ENCODE data around the gene PTPRG.

Gene PTPRG

DNA sequence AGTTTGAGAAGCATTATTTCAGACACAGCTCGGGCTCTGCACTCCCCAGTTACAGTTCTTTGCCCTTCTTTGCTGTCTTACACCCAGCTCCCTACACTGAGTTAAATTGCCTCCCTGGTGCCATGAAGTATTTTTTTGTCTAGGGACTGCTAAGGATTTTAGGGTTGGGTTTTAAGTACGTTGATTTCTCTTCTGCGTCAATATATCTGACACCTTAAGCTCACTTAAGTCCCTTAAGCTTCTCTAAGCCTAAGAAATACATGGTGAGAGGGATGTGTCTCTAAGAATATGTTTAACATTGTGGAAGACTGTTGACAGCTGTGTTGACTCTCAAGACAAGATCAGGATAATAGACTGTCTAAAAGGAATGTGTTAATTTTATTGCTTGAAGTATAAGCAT, 400.5 kb downstream of the PTPRG start:
- no peak for DNase-seq (ENCODE audit: low spot score)

GRCh38 chr3:61964566-61964965, 403.2 kb downstream of the PTPRG start:
- DNase-seq (ENCODE audit: low spot score) = no peak

DNA sequence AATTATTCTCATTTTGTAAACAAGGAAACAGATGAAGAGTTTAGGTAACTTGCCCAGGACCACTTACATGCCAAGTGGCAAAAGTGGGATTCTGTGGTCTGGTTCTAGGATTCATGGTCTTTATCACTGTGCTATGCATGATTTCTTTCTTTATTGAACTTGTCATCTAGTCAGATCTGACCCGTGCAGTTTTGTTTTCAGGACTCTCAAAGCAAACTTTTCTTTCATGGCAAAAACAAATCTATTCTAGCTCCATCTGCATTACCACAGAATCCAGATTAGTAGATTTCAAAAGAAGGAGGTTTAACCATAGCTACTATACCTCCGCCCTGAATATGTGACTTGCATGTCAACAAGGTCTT, 404.4 kb downstream of the PTPRG start:
- DNase-seq (ENCODE audit: low spot score) = no peak

DNA sequence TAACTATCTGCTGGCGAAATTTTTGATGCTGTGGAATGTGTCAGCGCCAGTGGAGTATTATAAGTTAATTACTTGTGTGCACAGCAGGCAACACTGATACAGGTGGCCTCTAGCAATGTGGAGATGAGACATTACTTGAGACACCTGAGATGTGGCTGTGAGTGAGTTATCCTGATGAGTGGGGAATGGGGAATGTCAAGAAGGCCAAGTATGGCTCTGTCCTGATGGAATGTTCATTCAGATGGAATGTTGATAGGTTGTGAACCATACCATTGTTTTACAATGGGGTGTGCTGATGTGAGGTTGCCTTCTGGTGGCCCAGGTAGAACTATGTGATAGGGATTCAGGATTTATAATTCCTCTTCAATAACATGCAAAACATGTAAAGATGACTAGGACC, 404.8 kb downstream of the PTPRG start:
- no peak for DNase-seq (ENCODE audit: low spot score)

DNA sequence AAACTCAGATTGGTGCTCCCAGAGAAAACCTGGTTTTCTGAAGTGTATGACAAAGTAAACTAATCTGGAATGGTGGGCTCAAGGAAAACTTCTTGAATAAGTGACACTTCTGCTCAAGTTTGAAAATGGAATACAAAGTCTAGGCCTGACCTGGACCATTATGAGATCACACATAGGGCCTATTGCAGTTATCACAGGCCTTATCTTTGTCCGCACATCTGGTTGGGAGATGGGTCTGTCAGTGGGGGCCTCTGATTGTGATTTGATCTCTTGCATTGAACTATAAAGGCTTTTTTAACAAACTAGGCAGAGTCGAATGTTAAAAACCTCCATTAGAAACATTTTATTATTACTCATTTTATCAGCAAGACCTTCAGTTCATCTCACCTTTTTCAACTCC, 405.6 kb downstream of the PTPRG start:
- DNase-seq (ENCODE audit: low spot score) = no peak

DNA sequence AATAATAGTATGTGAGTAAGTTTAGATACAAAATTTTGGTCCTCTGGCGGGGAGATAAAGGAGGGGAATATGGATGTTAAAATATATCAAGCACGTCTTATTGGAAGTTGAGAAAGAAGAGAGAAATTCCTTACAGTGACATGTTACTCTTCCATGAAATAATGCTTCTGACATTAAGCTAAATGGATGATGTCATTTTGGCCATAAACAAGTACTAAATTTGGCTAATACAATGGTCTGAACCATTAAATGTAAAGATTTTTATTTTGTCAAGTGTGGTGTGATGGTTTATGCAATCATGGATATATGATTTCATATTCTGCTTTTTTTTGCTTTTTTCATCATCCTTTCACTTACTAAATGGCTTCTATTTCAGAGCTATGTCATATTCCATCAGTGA, 406.6 kb downstream of the PTPRG start:
- no peak for DNase-seq (ENCODE audit: low spot score)

DNA sequence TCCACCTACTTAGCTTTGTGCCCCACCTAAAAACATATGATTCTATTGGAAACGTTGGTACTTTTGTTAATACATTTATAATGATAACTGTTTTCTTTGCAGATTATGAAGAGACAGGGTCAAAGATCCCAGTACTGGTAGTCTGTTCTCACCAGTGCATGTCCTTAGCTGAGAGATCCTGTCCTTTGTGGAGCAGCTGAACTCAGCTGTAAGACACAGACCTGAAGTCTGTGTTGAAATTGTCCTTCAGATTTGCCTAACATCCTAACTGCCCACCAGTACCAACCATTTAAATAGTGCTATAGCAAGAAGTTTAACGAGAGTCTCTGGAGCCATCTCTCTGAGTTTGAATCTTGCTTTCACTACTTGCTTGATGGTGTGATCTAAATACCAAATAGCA, 413.3 kb downstream of the PTPRG start:
- DNase-seq (ENCODE audit: low spot score) = no peak

DNA sequence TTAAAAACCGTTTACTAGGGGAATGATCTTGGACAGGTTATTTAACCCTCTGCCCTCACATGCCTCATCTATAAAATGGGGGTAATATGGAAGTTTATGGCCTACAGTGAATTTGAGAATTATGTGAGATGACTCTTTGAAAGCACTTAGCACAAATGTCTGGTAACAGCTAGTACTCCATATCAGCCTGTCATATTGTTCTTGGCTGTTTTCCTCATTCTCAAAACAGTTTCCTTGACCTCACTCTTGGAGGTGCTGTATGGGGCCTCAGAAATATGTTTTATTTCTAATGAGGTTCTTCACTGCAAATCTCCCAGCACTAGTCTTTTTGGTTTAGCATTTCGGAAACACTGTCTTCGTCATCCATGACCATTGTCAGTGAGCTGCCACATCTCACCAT, 413.8 kb downstream of the PTPRG start:
- no peak for DNase-seq (ENCODE audit: low spot score)

DNA sequence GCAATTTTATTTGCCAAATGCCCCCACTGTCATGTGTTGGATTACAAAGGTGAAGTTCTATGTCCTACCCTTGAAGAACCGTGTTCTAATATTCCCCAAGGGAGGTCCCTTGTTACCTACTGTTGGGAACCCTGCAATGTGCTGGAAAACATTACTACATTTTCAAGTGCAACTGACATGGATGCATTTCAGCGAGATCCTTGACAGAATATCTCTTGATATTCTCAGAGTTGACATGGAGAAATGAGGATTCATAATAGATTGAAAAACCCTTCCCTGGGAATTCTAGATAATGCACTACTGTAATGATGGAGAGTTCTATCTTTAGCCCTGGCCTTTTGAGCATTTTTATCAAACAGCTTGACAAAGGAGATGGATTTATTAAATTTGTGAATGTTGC, 414.6 kb downstream of the PTPRG start:
- no peak for DNase-seq (ENCODE audit: low spot score)

DNA sequence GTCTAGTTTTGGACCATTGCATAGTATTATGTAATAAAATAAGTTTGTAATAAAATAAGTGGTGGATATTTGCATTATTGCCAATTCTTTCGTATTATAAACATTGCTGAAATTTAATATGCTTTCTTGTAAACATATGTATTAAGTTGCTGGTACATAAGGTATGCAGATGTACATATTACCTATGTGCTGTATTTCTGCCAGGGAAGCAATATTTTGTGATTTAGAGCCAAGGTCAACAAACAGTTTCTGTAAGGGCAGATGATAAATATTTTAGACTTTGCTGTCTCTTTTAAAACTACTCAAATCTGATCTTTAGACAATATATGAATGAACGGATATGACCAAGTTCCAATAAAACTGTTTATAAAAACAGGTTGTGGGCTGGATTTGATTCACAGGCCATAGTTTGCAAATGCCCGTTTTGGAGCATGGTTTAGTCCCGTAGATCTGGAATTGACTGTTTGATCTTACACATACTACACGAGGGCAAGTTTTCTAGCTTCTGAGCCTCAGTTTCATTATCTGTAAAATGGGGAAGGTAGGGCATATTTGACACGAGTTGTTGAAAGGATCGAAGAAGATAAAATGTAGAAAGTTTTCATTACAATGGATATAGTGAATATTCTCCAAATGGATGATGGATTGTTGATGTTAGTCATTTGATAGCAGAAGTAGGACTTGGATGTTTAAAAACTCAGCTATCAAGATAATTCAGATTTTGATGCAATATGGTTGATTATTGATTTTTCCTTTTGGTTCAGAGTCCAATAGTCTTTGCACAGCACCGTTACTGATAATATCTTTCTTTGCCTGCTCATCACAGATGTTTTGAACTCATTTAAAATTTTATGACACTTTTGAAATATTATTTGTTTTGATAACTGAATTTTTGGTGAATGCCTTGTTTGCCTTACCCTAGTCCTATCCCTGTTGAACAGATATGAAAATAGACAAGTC, 417.4 kb downstream of the PTPRG start:
- DNase-seq (ENCODE audit: low spot score) = no peak

DNA sequence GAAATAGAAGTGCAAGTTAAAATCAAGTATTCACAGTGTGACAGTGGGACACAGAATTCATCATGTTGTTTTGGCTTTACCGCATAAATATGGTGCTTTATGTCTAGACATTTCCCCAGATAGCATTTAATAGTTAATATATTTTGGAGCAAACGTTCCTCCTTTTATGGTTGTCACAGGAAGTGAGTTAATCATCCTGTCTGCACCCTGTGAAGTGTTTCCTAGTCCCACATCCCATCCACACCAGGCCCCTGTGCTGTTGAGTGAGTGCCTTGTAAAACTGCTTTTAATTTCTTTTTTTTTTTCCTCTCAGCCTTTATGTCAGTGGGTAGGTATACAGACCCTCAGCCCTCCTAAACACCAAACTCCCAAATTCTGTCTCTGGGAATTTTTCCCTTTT, 418.3 kb downstream of the PTPRG start:
- no peak for DNase-seq (ENCODE audit: low spot score)

GRCh38 chr3:61980041-61980440, 418.7 kb downstream of the PTPRG start:
- DNase-seq (ENCODE audit: low spot score) = no peak

- no peak for DNase-seq (ENCODE audit: low spot score)
These were observed 419.7 kb downstream of the PTPRG start for GRCh38 chr3:61981060-61981459.

DNA sequence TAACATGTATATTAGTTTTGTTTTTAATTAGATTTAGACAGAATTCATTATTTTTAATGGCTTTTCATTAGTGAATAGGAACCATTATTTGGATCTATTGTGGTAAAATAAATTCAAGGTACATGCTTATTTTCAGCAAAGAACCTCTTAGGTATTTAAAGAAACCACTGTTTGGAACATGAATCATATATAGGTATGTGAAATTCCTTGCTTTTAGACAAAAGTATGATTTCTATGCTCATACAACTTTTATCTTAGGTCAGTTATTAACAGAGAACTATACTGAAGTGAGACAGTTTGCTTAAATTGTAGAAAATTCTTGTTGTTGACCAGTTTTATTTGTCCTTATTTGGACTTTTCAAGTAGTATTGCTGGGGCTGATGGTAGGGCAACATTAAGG, 422.1 kb downstream of the PTPRG start:
- no peak for DNase-seq (ENCODE audit: low spot score)

GRCh38 chr3:61985020-61985419, 423.6 kb downstream of the PTPRG start:
- DNase-seq (ENCODE audit: low spot score) = no peak

DNA sequence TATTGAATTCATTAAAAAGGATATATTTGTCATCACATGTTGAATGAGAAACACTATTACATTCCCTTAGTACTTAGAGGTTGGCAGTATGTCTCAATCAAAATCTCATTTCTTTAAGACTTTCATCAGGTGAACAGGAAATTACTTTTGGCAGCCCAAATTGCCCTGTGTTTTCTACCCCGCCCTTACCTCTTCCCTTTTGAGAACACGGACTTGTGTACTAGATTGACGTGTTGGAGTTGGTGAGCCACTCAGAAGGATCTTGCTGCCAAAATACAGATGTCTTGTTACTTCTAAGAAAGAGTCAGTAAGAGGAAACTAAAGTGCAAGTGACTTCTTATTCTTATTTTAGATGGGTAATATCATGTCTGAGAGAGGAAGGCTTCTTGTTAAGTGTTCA, 425.1 kb downstream of the PTPRG start:
- DNase-seq (ENCODE audit: low spot score) = no peak

DNA sequence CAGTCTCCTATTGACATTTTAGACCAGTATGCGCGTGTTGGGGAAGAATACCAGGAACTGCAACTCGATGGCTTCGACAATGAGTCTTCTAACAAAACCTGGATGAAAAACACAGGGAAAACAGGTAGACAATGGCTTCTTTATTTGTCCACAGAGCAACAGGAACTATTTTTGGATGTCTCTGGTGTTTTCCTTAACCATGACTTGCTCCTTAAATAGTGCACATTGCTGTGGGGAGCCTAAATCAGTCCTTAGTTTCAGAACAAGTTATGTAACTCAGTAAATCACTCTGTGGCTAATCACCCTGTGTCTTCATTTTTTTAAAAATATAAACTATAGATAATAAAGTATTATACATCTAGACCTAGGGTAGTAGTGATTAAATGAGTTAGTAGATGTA, 428.3 kb downstream of the PTPRG start:
- no peak for DNase-seq (ENCODE audit: low spot score)

DNA sequence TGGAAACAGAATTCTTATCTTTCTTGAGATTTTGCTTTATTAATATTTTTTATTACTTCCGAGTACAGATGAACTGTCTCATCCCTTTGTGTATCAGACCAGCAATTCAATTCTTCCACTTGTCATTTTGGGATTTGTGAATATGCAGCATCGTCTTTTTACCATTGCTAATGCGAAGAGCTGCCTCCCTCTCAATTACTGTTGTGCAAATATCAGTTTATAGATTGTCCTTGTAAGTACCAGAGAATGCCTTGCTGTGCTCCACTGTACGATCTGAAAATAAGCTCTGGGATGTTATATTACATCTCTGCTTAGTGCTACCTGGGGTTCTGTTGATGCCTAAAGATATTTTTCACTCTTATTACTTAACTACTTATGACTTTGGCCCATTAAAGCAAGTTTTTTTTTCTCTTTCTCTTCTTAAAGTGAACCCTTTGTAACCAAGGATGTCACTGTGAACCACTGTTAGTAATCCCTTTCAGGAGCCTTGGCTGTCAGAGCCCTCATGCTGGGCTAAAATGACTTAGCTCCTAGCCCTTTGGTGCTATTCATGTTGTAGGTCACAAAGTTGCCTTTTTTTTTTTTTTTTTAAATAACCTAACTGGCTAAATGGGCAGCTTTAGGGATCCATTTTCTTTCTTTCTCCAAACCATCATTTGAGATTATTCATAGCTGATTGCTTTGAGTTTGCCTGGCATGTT, 429.1 kb downstream of the PTPRG start:
- DNase-seq (ENCODE audit: low spot score) = no peak

DNA sequence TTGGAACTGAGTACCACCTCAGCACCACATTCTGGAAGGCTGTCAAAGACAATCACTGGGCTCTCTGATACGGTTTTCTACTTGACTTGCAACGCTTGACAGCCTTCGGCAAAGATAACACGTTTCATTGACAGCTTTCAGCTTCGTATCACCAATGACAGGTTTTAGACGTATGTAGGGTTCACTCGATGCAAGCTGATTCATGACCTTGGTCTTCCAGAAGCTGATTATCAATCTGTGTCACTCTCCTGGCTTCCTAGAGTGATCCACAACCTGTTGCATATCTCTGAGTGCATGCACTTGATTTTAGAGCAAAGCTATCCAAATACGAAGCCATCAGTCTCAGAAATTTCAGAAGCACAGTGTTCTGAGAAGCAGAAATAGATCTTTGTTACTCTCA, 430.3 kb downstream of the PTPRG start:
- DNase-seq (ENCODE audit: low spot score) = no peak

DNA sequence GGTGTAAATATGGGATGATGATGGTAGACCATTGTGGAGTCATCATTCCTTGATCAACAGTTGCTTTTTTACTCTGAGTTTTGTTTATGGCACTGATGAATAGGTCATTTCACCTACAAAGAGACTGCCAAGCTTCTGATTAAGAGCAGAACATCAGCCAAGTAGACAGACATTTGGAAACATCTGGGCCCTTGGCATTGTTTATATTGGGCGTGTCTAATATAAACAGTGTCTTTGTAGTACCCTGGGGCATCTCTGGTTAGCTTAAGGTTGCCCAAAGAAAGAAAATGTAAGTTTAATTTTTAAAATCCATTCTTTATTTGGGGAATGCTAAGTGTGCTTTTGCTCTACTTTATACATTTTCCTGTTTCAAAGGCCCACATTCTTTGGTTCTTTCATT, 435.0 kb downstream of the PTPRG start:
- no peak for DNase-seq (ENCODE audit: low spot score)

- DNase-seq (ENCODE audit: low spot score) = no peak
These were observed 435.7 kb downstream of the PTPRG start for GRCh38 chr3:61997101-61997500.

DNA sequence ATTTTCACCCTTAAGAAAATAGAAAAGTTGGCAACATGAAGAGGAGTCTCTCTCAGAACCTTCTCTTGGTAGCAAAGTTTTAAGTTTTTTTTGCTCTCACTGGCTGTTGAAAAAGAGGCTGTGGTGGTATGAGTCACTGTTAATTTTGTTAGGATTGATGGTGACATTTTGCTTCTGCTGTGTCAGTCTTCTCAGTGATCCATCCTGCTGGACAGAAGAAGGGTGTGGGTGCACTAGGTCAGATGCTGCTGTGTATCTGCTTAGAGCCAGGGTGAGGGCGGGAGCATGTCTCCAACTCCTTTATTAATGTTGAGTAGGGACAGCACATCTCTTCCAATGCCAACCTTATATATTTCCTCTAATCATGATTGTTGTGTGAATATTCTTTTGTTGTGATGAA, 442.5 kb downstream of the PTPRG start:
- no peak for DNase-seq (ENCODE audit: low spot score)

DNA sequence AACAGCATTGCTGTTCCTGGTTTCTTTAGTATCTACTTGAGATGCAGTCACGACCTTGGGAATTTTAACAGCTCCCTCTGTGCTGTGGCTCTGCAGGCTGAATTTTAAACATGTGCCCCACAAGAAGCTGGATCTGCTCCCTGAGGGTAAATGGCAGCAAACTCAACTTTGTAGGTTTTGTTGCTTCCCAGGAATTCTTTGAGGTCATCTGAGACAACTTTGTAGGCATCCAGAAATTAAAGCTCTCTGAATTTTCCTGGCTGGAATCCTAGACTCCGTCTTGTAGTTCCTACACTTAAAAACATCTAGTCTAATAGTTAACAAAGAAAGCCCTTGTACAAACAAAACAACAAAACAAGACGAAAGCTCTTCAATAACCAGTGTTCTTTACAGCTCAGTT, 445.7 kb downstream of the PTPRG start:
- no peak for DNase-seq (ENCODE audit: low spot score)

DNA sequence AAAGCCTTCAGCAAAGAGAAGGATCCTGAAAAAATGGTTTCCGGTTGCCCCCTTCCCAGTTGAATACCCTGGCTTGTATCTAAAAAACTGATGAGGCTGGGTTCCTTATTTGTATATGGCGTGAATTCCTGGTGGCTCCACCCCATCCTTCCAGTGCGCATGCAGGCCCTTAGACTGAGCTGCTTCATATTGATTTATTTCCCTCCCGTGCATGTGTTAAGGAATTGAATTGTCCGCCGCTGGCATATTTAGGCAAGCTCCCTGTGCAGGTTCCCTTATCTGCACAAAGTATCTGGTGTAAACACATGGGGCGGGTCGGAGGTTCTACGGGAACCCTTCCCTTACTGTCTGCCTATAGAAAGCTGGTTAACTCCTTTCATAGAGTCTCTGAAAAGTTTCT, 449.6 kb downstream of the PTPRG start:
- DNase-seq (ENCODE audit: low spot score) = no peak

Measured in hematopoietic multipotent progenitor cell treated with erythropoietin and hydrocortisone succinate and interleukin-3 and kit ligand, for 17 days (in vitro differentiated cells).